Neural cell (in vitro differentiated cells): ENCODE measurements around the gene SMKR1. TPM values are rescaled to one million over a fixed set of nuclear protein-coding genes. Genes with fewer than 3 reads are reported as not detected.

Experiments
- H2AFZ ChIP-seq: fragments of 200-600, 300-800 bp; sonication (generic), shearing (Covaris generic); 2 replicates; pipeline ENCODE4 v1.6.0; 2014; ENCODE audit warnings: low read depth, mild to moderate bottlenecking, antibody characterized with exemption, low read length, moderate library complexity
- H3F3A ChIP-seq: fragments of 200-600 bp; shearing (Covaris generic); 2 replicates; pipeline ENCODE4 v1.6.1; 2016; ENCODE audit warnings: mild to moderate bottlenecking, moderate library complexity, mixed read lengths, antibody characterized with exemption, low read length; ENCODE audit not compliant: insufficient read depth, poor library complexity, severe bottlenecking
- H3K27ac ChIP-seq: fragments of 200-600, 300-800 bp; sonication (generic), shearing (Covaris generic); 2 replicates; pipeline ENCODE4 v1.5.1; 2014; ENCODE audit warnings: mild to moderate bottlenecking, low read length, moderate library complexity
- H3K27me3 ChIP-seq: fragments of 300-800, 200-600 bp; sonication (generic), shearing (Covaris generic); 2 replicates; pipeline ENCODE4 v1.6.0; 2014; ENCODE audit warnings: mild to moderate bottlenecking, low read depth, low read length, moderate library complexity; ENCODE audit not compliant: insufficient read depth
- H3K36me3 ChIP-seq: fragments of 300-800, 200-600 bp; sonication (generic), shearing (Covaris generic); 2 replicates; pipeline ENCODE4 v1.5.1; 2014; ENCODE audit warnings: mild to moderate bottlenecking, antibody characterized with exemption, low read length, moderate library complexity; ENCODE audit not compliant: insufficient read depth
- H3K4me2 ChIP-seq: fragments of 300-800, 200-600 bp; sonication (generic), shearing (Covaris generic); 2 replicates; pipeline ENCODE4 v1.6.0; 2014; ENCODE audit warnings: mild to moderate bottlenecking, low read length
- H3K4me3 ChIP-seq: fragments of 300-800, 200-600 bp; sonication (generic), shearing (Covaris generic); 2 replicates; pipeline ENCODE4 v1.5.1; 2014; ENCODE audit warnings: mild to moderate bottlenecking, low read length, moderate library complexity
- H3K79me2 ChIP-seq: fragments of 200-600 bp; shearing (Covaris generic); replicated peaks from 2 replicates; pipeline ENCODE4 v1.6.0; 2014; ENCODE audit warnings: mild to moderate bottlenecking, low read length, moderate library complexity; ENCODE audit not compliant: insufficient read depth
- H3K9ac ChIP-seq: fragments of 300-800, 200-600 bp; sonication (generic), shearing (Covaris generic); 2 replicates; pipeline ENCODE4 v1.6.1; 2016; ENCODE audit warnings: mild to moderate bottlenecking, low read length, mixed read lengths
- H3K9me2 ChIP-seq: fragments of 200-600 bp; shearing (Covaris generic); 2 replicates; pipeline ENCODE4 v1.6.1; 2016; ENCODE audit warnings: mild to moderate bottlenecking, low read length, mixed read lengths; ENCODE audit not compliant: insufficient read depth
- H3K9me3 ChIP-seq: fragments of 200-600, 300-800 bp; sonication (generic), shearing (Covaris generic); 2 replicates; pipeline ENCODE4 v1.6.1; 2016; ENCODE audit warnings: mild to moderate bottlenecking, mixed run types, low read length, moderate library complexity, mixed read lengths
- H4K20me1 ChIP-seq: fragments of 200-600 bp; shearing (Covaris generic); 2 replicates; pipeline ENCODE4 v1.6.1; 2016; ENCODE audit warnings: mild to moderate bottlenecking, mixed run types; ENCODE audit not compliant: insufficient read depth
- CTCF ChIP-seq: fragments of 450-650 bp; IDR thresholded peaks from 2 replicates; pipeline ENCODE4 v1.5.1; 2014; ENCODE audit warnings: antibody characterized with exemption, mild to moderate bottlenecking, moderate library complexity; ENCODE audit not compliant: poor library complexity, severe bottlenecking
- EP300 ChIP-seq: fragments of 450-650 bp; conservative IDR thresholded peaks from 2 replicates; pipeline ENCODE4 v1.6.1; 2014; ENCODE audit warnings: antibody characterized with exemption, mild to moderate bottlenecking, moderate library complexity; ENCODE audit not compliant: poor library complexity, severe bottlenecking
- EZH2 ChIP-seq: fragments of 200-600, 300-800 bp; shearing (Covaris generic), sonication (generic); IDR thresholded peaks from 2 replicates; pipeline ENCODE4 v1.6.1; 2014; ENCODE audit warnings: antibody characterized with exemption, low read length, borderline replicate concordance, mild to moderate bottlenecking; ENCODE audit not compliant: insufficient read depth, poor library complexity, severe bottlenecking
- MXI1 ChIP-seq: fragments of 450-650 bp; conservative IDR thresholded peaks from 2 replicates; pipeline ENCODE4 v1.6.1; 2014; ENCODE audit warnings: antibody characterized with exemption, mild to moderate bottlenecking; ENCODE audit not compliant: poor library complexity, severe bottlenecking
- POLR2AphosphoS5 ChIP-seq: IDR thresholded peaks from 2 replicates; pipeline ENCODE4 v1.6.1; 2012
- RAD21 ChIP-seq: fragments of 450-650 bp; conservative IDR thresholded peaks from 2 replicates; pipeline ENCODE4 v1.6.1; 2014; ENCODE audit warnings: antibody characterized with exemption, mild to moderate bottlenecking, moderate library complexity
- REST ChIP-seq: IDR thresholded peaks from 2 replicates; pipeline ENCODE4 v1.6.1; 2012; ENCODE audit warnings: borderline replicate concordance
- SMC3 ChIP-seq: fragments of 450-650 bp; conservative IDR thresholded peaks from 2 replicates; pipeline ENCODE4 v1.6.1; 2014; ENCODE audit warnings: antibody characterized with exemption, mild to moderate bottlenecking, moderate library complexity; ENCODE audit not compliant: poor library complexity
- TAF1 ChIP-seq: IDR thresholded peaks from 2 replicates; pipeline ENCODE4 v1.6.1; 2012; ENCODE audit warnings: low read depth
- polyA plus RNA-seq: library from polyadenylated mRNA; depleted of rRNA; stranded (reverse); fragments of >200 nt; gene quantifications from 2 replicates; pipeline ENCODE4 v1.2.3, GENCODE V29; 2014

Gene SMKR1
- polyA plus RNA-seq, 1 donor from 2014 or later, result 8.5 TPM

GRCh38 chr7:129469930-129470329, 32.4 kb upstream of the SMKR1 start:
- H3K36me3 ChIP-seq, result no peaks in the 10 kb centered on the region
- H3K9ac ChIP-seq, result no peak overlapping the region
- no peaks in the 10 kb centered on the region for H3F3A ChIP-seq
- TF ChIP-seq RAD21 (no peak), TAF1 (no peak), EZH2 (no peak), SMC3 (no peak)
- no peaks in the 10 kb centered on the region for H3K27me3 ChIP-seq
- H3K4me3 ChIP-seq, result no peak overlapping the region
- no peak overlapping the region for H3K4me2 ChIP-seq
- H3K9me3 ChIP-seq, result no peaks in the 10 kb centered on the region
- H3K79me2 ChIP-seq, result no peaks in the 10 kb centered on the region
- H4K20me1 ChIP-seq, result no peaks in the 10 kb centered on the region
- no peaks in the 10 kb centered on the region for H3K9me2 ChIP-seq
- no peak overlapping the region for H2AFZ ChIP-seq
- no peak overlapping the region for H3K27ac ChIP-seq

- H3K9me2 ChIP-seq, result no peaks in the 10 kb centered on the region
- H3F3A ChIP-seq, result no peaks in the 10 kb centered on the region
- no peaks in the 10 kb centered on the region for H3K79me2 ChIP-seq
- no peaks in the 10 kb centered on the region for H3K9me3 ChIP-seq
- H4K20me1 ChIP-seq, result no peaks in the 10 kb centered on the region
- no peak overlapping the region for H3K4me2 ChIP-seq
- no peak overlapping the region for H3K4me3 ChIP-seq
- no peak overlapping the region for H3K27ac ChIP-seq
- TF ChIP-seq TAF1 (no peak), EP300 (no peak), RAD21 (no peak), POLR2AphosphoS5 (no peak), EZH2 (no peak), MXI1 (no peak), SMC3 (no peak), REST (no peak), CTCF (no peak)
- no peak overlapping the region for H2AFZ ChIP-seq
- H3K27me3 ChIP-seq, result no peaks in the 10 kb centered on the region
- H3K9ac ChIP-seq, result no peak overlapping the region
- no peaks in the 10 kb centered on the region for H3K36me3 ChIP-seq
Observed at GRCh38 chr7:129470411-129470810, 31.9 kb upstream of the SMKR1 start.

GRCh38 chr7:129471402-129471827, 30.9 kb upstream of the SMKR1 start:
- H3K4me3 ChIP-seq, result no peak overlapping the region
- H3K27me3 ChIP-seq, result no peaks in the 10 kb centered on the region
- no peak overlapping the region for H2AFZ ChIP-seq
- no peaks in the 10 kb centered on the region for H3K79me2 ChIP-seq
- no peaks in the 10 kb centered on the region for H3K36me3 ChIP-seq
- TF ChIP-seq EP300, result no peak
- TF ChIP-seq MXI1, result no peak
- no peak for TF ChIP-seq REST
- TF ChIP-seq CTCF, result no peak
- no peak for TF ChIP-seq RAD21
- no peak for TF ChIP-seq POLR2AphosphoS5
- no peak for TF ChIP-seq TAF1
- TF ChIP-seq EZH2, result no peak
- TF ChIP-seq SMC3, result no peak
- no peaks in the 10 kb centered on the region for H3F3A ChIP-seq
- H3K9ac ChIP-seq, result no peak overlapping the region
- H3K9me2 ChIP-seq, result no peaks in the 10 kb centered on the region
- no peak overlapping the region for H3K27ac ChIP-seq
- H4K20me1 ChIP-seq, result no peaks in the 10 kb centered on the region
- no peak overlapping the region for H3K4me2 ChIP-seq
- no peaks in the 10 kb centered on the region for H3K9me3 ChIP-seq
